HAP-1 (cell line): ENCODE measurements around the gene CLDN3.
"Not testable (repeated sequence)": the region's sequence is repeated elsewhere in the genome, so short reads cannot be mapped to it uniquely, and the experiment has no call there.

Experiments used
- DNase-seq, 2 experiments: peaks; one replicate each; pipeline ENCODE4 v3.0.0-alpha.2; 2016 to 2020; ENCODE audit warnings: low spot score in 2 of 2
- H3K27me3 ChIP-seq: fragments of 250-450 bp; sonication (Bioruptor Pico); 2 replicates; pipeline ENCODE4 v1.5.1; 2020; ENCODE audit warnings: low read depth, mild to moderate bottlenecking, moderate library complexity
- H3K36me3 ChIP-seq: fragments of 250-450 bp; sonication (Bioruptor Pico); replicated peaks from 2 replicates; pipeline ENCODE4 v1.5.1; 2020; ENCODE audit warnings: mild to moderate bottlenecking
- H3K4me1 ChIP-seq: fragments of 250-450 bp; sonication (Bioruptor Pico); 2 replicates; pipeline ENCODE4 v1.5.1; 2020; ENCODE audit warnings: mild to moderate bottlenecking
- H3K4me3 ChIP-seq: fragments of 250-450 bp; sonication (Bioruptor Pico); 2 replicates; pipeline ENCODE4 v1.5.1; 2020; ENCODE audit warnings: mild to moderate bottlenecking, moderate library complexity
- H3K9me3 ChIP-seq: fragments of 250-450 bp; sonication (Bioruptor Pico); 2 replicates; pipeline ENCODE4 v1.5.1; 2020; ENCODE audit warnings: mild to moderate bottlenecking, moderate library complexity
- in situ Hi-C: fragments of 300-500 bp; cut with MboI; formaldehyde crosslinking; loops from 3 replicates; pipeline ENCODE4 v1.14.3; 2020; ENCODE audit warnings: low sequenced_read_pairs, inconsistent platforms, mixed read lengths

The CLDN3 gene

GRCh38 chr7:73789051-73789450 is 19.0 kb upstream of the CLDN3 start:
- Histone ChIP-seq H3K4me3 (no peak overlapping the region), H3K4me1 (no peaks in the 10 kb centered on the region), H3K9me3 (no peaks in the 10 kb centered on the region), H3K27me3 (peaks cover 2% of the 10 kb centered on the region; the same call in 1 of the 2 replicates), H3K36me3 (no peaks in the 10 kb centered on the region)
- in situ Hi-C loops, result no loop called here
- DNase-seq, result no peak

GRCh38 chr7:73787786-73788048 is 17.6 kb upstream of the CLDN3 start:
- H3K36me3 ChIP-seq, H3K4me3 ChIP-seq, H3K27me3 ChIP-seq, in situ Hi-C loops, H3K4me1 ChIP-seq, DNase-seq, H3K9me3 ChIP-seq: not testable (repeated sequence)

GRCh38 chr7:73786588-73786987 is 16.5 kb upstream of the CLDN3 start:
- H3K36me3 ChIP-seq, result no peaks in the 10 kb centered on the region
- H3K27me3 ChIP-seq, result peaks cover 2% of the 10 kb centered on the region; the same call in 1 of the 2 replicates
- H3K9me3 ChIP-seq, result no peaks in the 10 kb centered on the region
- DNase-seq, result no peak
- H3K4me3 ChIP-seq, result no peak overlapping the region
- in situ Hi-C loops, result no loop called here
- no peaks in the 10 kb centered on the region for H3K4me1 ChIP-seq

GRCh38 chr7:73779517-73779916 is 9.4 kb upstream of the CLDN3 start:
- H3K4me1 ChIP-seq, result no peaks in the 10 kb centered on the region
- no peak for DNase-seq
- no peaks in the 10 kb centered on the region for H3K36me3 ChIP-seq
- no peak overlapping the region for H3K4me3 ChIP-seq
- no peaks in the 10 kb centered on the region for H3K9me3 ChIP-seq
- in situ Hi-C loops, result no loop called here
- H3K27me3 ChIP-seq, result no peaks in the 10 kb centered on the region

- in situ Hi-C loops, result no loop called here
- Histone ChIP-seq H3K27me3 (no peaks in the 10 kb centered on the region), H3K4me1 (no peaks in the 10 kb centered on the region), H3K4me3 (no peak overlapping the region), H3K36me3 (no peaks in the 10 kb centered on the region), H3K9me3 (no peaks in the 10 kb centered on the region)
- no peak for DNase-seq
These were observed 8.8 kb upstream of the CLDN3 start for GRCh38 chr7:73778801-73779389.

GRCh38 chr7:73774923-73775322 is 4.9 kb upstream of the CLDN3 start:
- no peaks in the 10 kb centered on the region for H3K9me3 ChIP-seq
- H3K4me3 ChIP-seq, result no peak overlapping the region
- no peaks in the 10 kb centered on the region for H3K36me3 ChIP-seq
- no peaks in the 10 kb centered on the region for H3K27me3 ChIP-seq
- in situ Hi-C loops, result no loop called here
- DNase-seq, result no peak
- H3K4me1 ChIP-seq, result no peaks in the 10 kb centered on the region; the same call in 1 of the 2 replicates

GRCh38 chr7:73773700-73774517 is 3.8 kb upstream of the CLDN3 start:
- DNase-seq, result no peak
- Histone ChIP-seq H3K27me3 (no peaks in the 10 kb centered on the region), H3K4me1 (no peaks in the 10 kb centered on the region; the same call in 1 of the 2 replicates), H3K9me3 (no peaks in the 10 kb centered on the region), H3K36me3 (no peaks in the 10 kb centered on the region), H3K4me3 (no peak overlapping the region)
- in situ Hi-C loops, result no loop called here

GRCh38 chr7:73770860-73771670 is 995 bp upstream of the CLDN3 start:
- DNase-seq, result no peak
- Histone ChIP-seq H3K36me3 (no peaks in the 10 kb centered on the region), H3K9me3 (no peaks in the 10 kb centered on the region), H3K4me3 (peak overlapping the region; percentile 37), H3K4me1 (no peaks in the 10 kb centered on the region; the same call in 1 of the 2 replicates), H3K27me3 (no peaks in the 10 kb centered on the region)
- in situ Hi-C loops, result no loop called here

- no peaks in the 10 kb centered on the region for H3K36me3 ChIP-seq
- H3K4me3 ChIP-seq, result peak overlapping the region; percentile 37
- H3K9me3 ChIP-seq, result no peaks in the 10 kb centered on the region
- H3K27me3 ChIP-seq, result no peaks in the 10 kb centered on the region
- no peaks in the 10 kb centered on the region; the same call in 1 of the 2 replicates for H3K4me1 ChIP-seq
- in situ Hi-C loops, result no loop called here
- DNase-seq, result no peak
These were observed 529 bp downstream of the CLDN3 start for GRCh38 chr7:73769481-73770001.

GRCh38 chr7:73768641-73769480 is 1.2 kb downstream of the CLDN3 start:
- DNase-seq, result no peak
- in situ Hi-C loops, result no loop called here
- Histone ChIP-seq H3K4me3 (no peak overlapping the region), H3K36me3 (no peaks in the 10 kb centered on the region), H3K4me1 (no peaks in the 10 kb centered on the region; the same call in 1 of the 2 replicates), H3K9me3 (no peaks in the 10 kb centered on the region), H3K27me3 (no peaks in the 10 kb centered on the region)

GRCh38 chr7:73766556-73767229 is 3.4 kb downstream of the CLDN3 start:
- in situ Hi-C loops, result no loop called here
- H3K27me3 ChIP-seq, result no peaks in the 10 kb centered on the region
- H3K4me3 ChIP-seq, result no peak overlapping the region
- no peaks in the 10 kb centered on the region for H3K36me3 ChIP-seq
- no peaks in the 10 kb centered on the region for H3K9me3 ChIP-seq
- no peak for DNase-seq
- H3K4me1 ChIP-seq, result no peaks in the 10 kb centered on the region; the same call in 1 of the 2 replicates

GRCh38 chr7:73762659-73762999 is 7.4 kb downstream of the CLDN3 start:
- no peaks in the 10 kb centered on the region for H3K36me3 ChIP-seq
- no peak overlapping the region for H3K4me3 ChIP-seq
- no peaks in the 10 kb centered on the region for H3K4me1 ChIP-seq
- no peak for DNase-seq
- no peaks in the 10 kb centered on the region for H3K9me3 ChIP-seq
- in situ Hi-C loops, result no loop called here
- no peaks in the 10 kb centered on the region for H3K27me3 ChIP-seq
